Measurements from ENCODE around the gene CCND3. TPM values are rescaled to one million over a fixed set of nuclear protein-coding genes. Genes with fewer than 3 reads are reported as not detected.

Gene CCND3
- total RNA-seq, 1 experiment from 2014 or later = 26.9 TPM

- intact Hi-C loops (cut with micrococcal nuclease; ENCODE audit: unreplicated experiment) = no loop called here
- no peak for TF ChIP-seq CTCF (IDR thresholded peaks at IDR 0.05; ENCODE audit: insufficient read depth in 1 of 2, low read depth in 1 of 2, low read length in 1 of 2, severe bottlenecking in 1 of 2, unreplicated experiment in 1 of 2)
- Histone ChIP-seq H3K27me3 (replicated peaks; ENCODE audit: control insufficient read depth, insufficient read depth, low read length) (no peaks in the 10 kb centered on the region), H3K4me1 (no peaks in the 10 kb centered on the region), H3K36me3 (ENCODE audit: control insufficient read depth, insufficient read depth, low read length) (peaks cover 1% of the 10 kb centered on the region; the same call in 1 of the 2 replicates), H3K9me3 (no peaks in the 10 kb centered on the region), H3K4me3 (ENCODE audit: low read depth, low read length) (no peak overlapping the region)
- DNase-seq = no peak
- ChIA-PET POLR2A (no interaction called here), CTCF (interaction anchor here (0.7 kb wide), 1 partner anchor 67 kb away, joined by 3 read pairs; no protein-coding TSS in a partner anchor)
- no TSS peak for BruUV-seq (replicated peaks)
- H3K36me3 Mint-ChIP-seq (ENCODE audit: insufficient read depth, unreplicated experiment) = peaks cover 43% of the 10 kb centered on the region
- no peaks in the 10 kb centered on the region for H3K27me3 Mint-ChIP-seq (ENCODE audit: insufficient read depth, unreplicated experiment)
- no peak overlapping the region for H3K27ac Mint-ChIP-seq (ENCODE audit: unreplicated experiment)
- H3K4me3 Mint-ChIP-seq (ENCODE audit: unreplicated experiment) = no peak overlapping the region
- H3K9me3 Mint-ChIP-seq (ENCODE audit: unreplicated experiment) = no peaks in the 10 kb centered on the region
- peaks cover 3% of the 10 kb centered on the region for H3K4me1 Mint-ChIP-seq (ENCODE audit: low read depth, unreplicated experiment)
These were observed 26.6 kb downstream of the CCND3 start for GRCh38 chr6:41914869-41915530.

- Histone ChIP-seq H3K4me1 (no peaks in the 10 kb centered on the region), H3K27me3 (replicated peaks; ENCODE audit: control insufficient read depth, insufficient read depth, low read length) (no peaks in the 10 kb centered on the region), H3K4me3 (ENCODE audit: low read depth, low read length) (no peak overlapping the region), H3K9me3 (no peaks in the 10 kb centered on the region), H3K36me3 (ENCODE audit: control insufficient read depth, insufficient read depth, low read length) (peaks cover 1% of the 10 kb centered on the region; the same call in 1 of the 2 replicates)
- H3K9me3 Mint-ChIP-seq (ENCODE audit: unreplicated experiment) = no peaks in the 10 kb centered on the region
- no peaks in the 10 kb centered on the region for H3K4me1 Mint-ChIP-seq (ENCODE audit: low read depth, unreplicated experiment)
- ChIA-PET POLR2A (no interaction called here), CTCF (no interaction called here)
- intact Hi-C loops (cut with micrococcal nuclease; ENCODE audit: unreplicated experiment) = no loop called here
- BruUV-seq (replicated peaks) = no TSS peak
- H3K27ac Mint-ChIP-seq (ENCODE audit: unreplicated experiment) = no peak overlapping the region
- no peak overlapping the region for H3K4me3 Mint-ChIP-seq (ENCODE audit: unreplicated experiment)
- no peak for DNase-seq
- no peak for TF ChIP-seq CTCF (IDR thresholded peaks at IDR 0.05; ENCODE audit: insufficient read depth in 1 of 2, low read depth in 1 of 2, low read length in 1 of 2, severe bottlenecking in 1 of 2, unreplicated experiment in 1 of 2)
- H3K36me3 Mint-ChIP-seq (ENCODE audit: insufficient read depth, unreplicated experiment) = peaks cover 43% of the 10 kb centered on the region
- H3K27me3 Mint-ChIP-seq (ENCODE audit: insufficient read depth, unreplicated experiment) = no peaks in the 10 kb centered on the region
These were observed 27.3 kb downstream of the CCND3 start for GRCh38 chr6:41914343-41914742.

- H3K27ac Mint-ChIP-seq (ENCODE audit: unreplicated experiment) = no peak overlapping the region
- CTCF ChIA-PET = no interaction called here
- no peaks in the 10 kb centered on the region for H3K27me3 Mint-ChIP-seq (ENCODE audit: insufficient read depth, unreplicated experiment)
- TF ChIP-seq CTCF (IDR thresholded peaks at IDR 0.05; ENCODE audit: insufficient read depth in 1 of 2, low read depth in 1 of 2, low read length in 1 of 2, severe bottlenecking in 1 of 2, unreplicated experiment in 1 of 2) = no peak
- Histone ChIP-seq H3K9me3 (no peaks in the 10 kb centered on the region), H3K4me1 (peaks cover 35% of the 10 kb centered on the region), H3K36me3 (ENCODE audit: control insufficient read depth, insufficient read depth, low read length) (peaks cover 3% of the 10 kb centered on the region), H3K27me3 (replicated peaks; ENCODE audit: control insufficient read depth, insufficient read depth, low read length) (no peaks in the 10 kb centered on the region), H3K4me3 (ENCODE audit: low read depth, low read length) (no peak overlapping the region)
- no TSS peak for BruUV-seq (replicated peaks)
- H3K9me3 Mint-ChIP-seq (ENCODE audit: unreplicated experiment) = no peaks in the 10 kb centered on the region
- H3K4me1 Mint-ChIP-seq (ENCODE audit: low read depth, unreplicated experiment) = peaks cover 39% of the 10 kb centered on the region
- intact Hi-C loops (cut with micrococcal nuclease; ENCODE audit: unreplicated experiment) = loop anchor here (5.0 kb wide), 1 partner anchor 62 kb away; no protein-coding TSS in a partner anchor
- DNase-seq = no peak
- H3K4me3 Mint-ChIP-seq (ENCODE audit: unreplicated experiment) = no peak overlapping the region
- H3K36me3 Mint-ChIP-seq (ENCODE audit: insufficient read depth, unreplicated experiment) = peaks cover 46% of the 10 kb centered on the region
- POLR2A ChIA-PET = no interaction called here
These were observed 31.9 kb downstream of the CCND3 start for GRCh38 chr6:41909727-41910126.
